ENCODE measurements around the gene IER3. TPM values are rescaled to one million over a fixed set of nuclear protein-coding genes. Genes with fewer than 3 reads are reported as not detected.

Gene IER3
- total and polyA plus RNA-seq, 2 of the 8 experiments (the other 6 are each of a cell fraction or from before 2014, with no cell fraction given) = 11.9 to 26.5 TPM

GRCh38 chr6:30793521-30794194, 49.3 kb upstream of the IER3 start:
- Histone ChIP-seq H3K79me1 (ENCODE audit: low read depth, low read length) (no peaks in the 10 kb centered on the region), H3K56ac (replicated peaks; ENCODE audit: insufficient read length, low read depth, low read length) (no peak overlapping the region), H2BK20ac (ENCODE audit: low read length) (no peak overlapping the region), H4K5ac (ENCODE audit: insufficient read length, low read depth, low read length) (no peak overlapping the region), H4K91ac (replicated peaks; ENCODE audit: insufficient read length, low read length) (no peak overlapping the region), H2BK5ac (ENCODE audit: low read depth, low read length) (no peak overlapping the region), H3K27ac (ENCODE audit: low read depth, low read length) (no peak overlapping the region), H3K36me3 (ENCODE audit: control insufficient read depth in 2 of 4, insufficient read depth in 4 of 4, low read length in 3 of 4) (no peaks in the 10 kb centered on the region), H3K4me1 (replicated peaks in 1 of 4; ENCODE audit: control insufficient read depth in 3 of 4, insufficient read depth in 4 of 4, low read length in 3 of 4) (no peaks in the 10 kb centered on the region), H4K20me1 (replicated peaks in 1 of 2; ENCODE audit: control insufficient read depth in 1 of 2, insufficient read depth in 2 of 2, low read length in 2 of 2) (no peaks in the 10 kb centered on the region), H2AFZ (ENCODE audit: low read length) (no peak overlapping the region), H3K18ac (ENCODE audit: extremely low read depth, low read length) (no peak overlapping the region), H3K9ac (replicated peaks in 1 of 4; ENCODE audit: extremely low read depth in 1 of 4, low read depth in 3 of 4, low read length in 3 of 4) (no peak overlapping the region), H3K23ac (ENCODE audit: insufficient read length) (no peak overlapping the region), H3K27me3 (replicated peaks in 1 of 4; ENCODE audit: control insufficient read depth in 3 of 4, extremely low read depth in 1 of 4, insufficient read depth in 3 of 4, low read length in 3 of 4) (peaks cover 0 to 15% (median 12%) of the 10 kb centered on the region in 4 experiments; a peak in 6 of 7 replicates), H4K8ac (ENCODE audit: extremely low read depth, insufficient read depth, low read length) (no peak overlapping the region), H3K14ac (ENCODE audit: insufficient read length) (no peak overlapping the region), H2BK15ac (ENCODE audit: low read length) (no peak overlapping the region), H3K23me2 (ENCODE audit: low read depth, low read length) (no peaks in the 10 kb centered on the region), H3K79me2 (ENCODE audit: control insufficient read depth in 1 of 2, insufficient read depth in 2 of 2, low read length in 2 of 2) (no peaks in the 10 kb centered on the region), H2BK120ac (replicated peaks; ENCODE audit: low read depth, low read length) (no peak overlapping the region), H2AK5ac (ENCODE audit: low read depth, low read length) (no peak overlapping the region), H3K4me3 (ENCODE audit: extremely low read depth in 1 of 4, insufficient read depth in 2 of 4, low read depth in 3 of 4, low read length in 4 of 4) (no peak overlapping the region), H2BK12ac (ENCODE audit: low read depth, low read length) (no peak overlapping the region), H3K4ac (replicated peaks; ENCODE audit: insufficient read length, low read depth, low read length) (no peak overlapping the region), H3K9me3 (ENCODE audit: insufficient read depth in 2 of 2, low read depth in 1 of 2, low read length in 1 of 2) (no peaks in the 10 kb centered on the region), H3K4me2 (ENCODE audit: insufficient read depth in 1 of 2, low read depth in 2 of 2, low read length in 2 of 2) (no peak overlapping the region)
- ChIA-PET CTCF (ENCODE audit: partially characterized antibody) (interaction anchor here (0.6 to 1.2 kb wide), 3 partner anchors 63 to 112 kb away, joined by 3 to 4 read pairs (median 3); no protein-coding TSS in a partner anchor), POLR2A (ENCODE audit: partially characterized antibody) (interaction anchor here (0.7 to 1.6 kb wide), 3 partner anchors 18 to 378 kb away, joined by 3 to 5 read pairs (median 4); no protein-coding TSS in a partner anchor)
- WGBS, 2 experiments (ENCODE audit: extremely low coverage in 1 of 2, insufficient coverage in 1 of 2, insufficient read length in 1 of 2, insufficient replicate concordance in 2 of 2, low coverage in 1 of 2, low lambda C conversion rate in 2 of 2, missing lambda C conversion rate in 1 of 2) = 92% methylated on average over 6 of the region's 6 CpGs; no CpG with 5 or more reads in 1 of the 2 experiments
- FAIRE-seq = no peak
- no peak for DNase-seq (ENCODE audit: low read depth in 1 of 2, low spot score in 2 of 2)
- no peak for TF ChIP-seq RXRA (IDR thresholded peaks at IDR 0.05; ENCODE audit: insufficient read depth, low read depth, low read length)
- no peak for TF ChIP-seq RNF2 (IDR thresholded peaks at IDR 0.05; ENCODE audit: borderline replicate concordance, low read depth, low read length, missing control alignments, poor library complexity, severe bottlenecking)
- no peak for TF ChIP-seq MAFK (IDR thresholded peaks at IDR 0.05; ENCODE audit: low read depth, low read length)
- no peak for TF ChIP-seq YY1 (IDR thresholded peaks at IDR 0.05; ENCODE audit: low read depth, low read length)
- TF ChIP-seq EGR1 (IDR thresholded peaks at IDR 0.05; ENCODE audit: borderline replicate concordance, low read depth, low read length) = no peak
- TF ChIP-seq ZNF274 (IDR thresholded peaks at IDR 0.05; ENCODE audit: borderline replicate concordance, extremely low read depth, low read length) = no peak
- no peak for TF ChIP-seq POU5F1 (IDR thresholded peaks at IDR 0.05; ENCODE audit: low read depth, low read length)
- TF ChIP-seq KDM1A (IDR thresholded peaks at IDR 0.05; ENCODE audit: borderline replicate concordance, low read length) = no peak
- no peak for TF ChIP-seq SP2 (IDR thresholded peaks at IDR 0.05; ENCODE audit: low read length)
- TF ChIP-seq MAX (IDR thresholded peaks at IDR 0.05) = no peak
- TF ChIP-seq TCF12 (IDR thresholded peaks at IDR 0.05; ENCODE audit: low read depth, low read length) = no peak
- no peak for TF ChIP-seq CBX5 (IDR thresholded peaks at IDR 0.05; ENCODE audit: low read depth, low read length)
- no peak for TF ChIP-seq SIN3A (conservative IDR thresholded peaks at IDR 0.05 in 1 of 2, IDR thresholded peaks at IDR 0.05 in 1 of 2; ENCODE audit: low read depth in 1 of 2, low read length in 2 of 2)
